Measurements from ENCODE around the gene MEGF9.

GRCh38 chr9:120610975-120611689, 103.1 kb downstream of the MEGF9 start:
- TF ChIP-seq CTCF (IDR thresholded peaks at IDR 0.05) (no peak), POLR2A (IDR thresholded peaks at IDR 0.05) (no peak)
